ENCODE results near the gene DUSP23. TPM values are rescaled to one million over a fixed set of nuclear protein-coding genes. Genes with fewer than 3 reads are reported as not detected.

DUSP23 gene
- total and polyA plus RNA-seq, 10 of the 15 experiments (the other 5 are each of a cell fraction or from before 2014, with no cell fraction given), result 1.1 to 6.9 (median 4.1) TPM; not detected in 1

GRCh38 chr1:159827102-159827490 is 46.3 kb downstream of the DUSP23 start (continued):
- TF ChIP-seq RELB (IDR thresholded peaks at IDR 0.05; ENCODE audit: low read depth) (no peak), KAT2A (conservative IDR thresholded peaks at IDR 0.05; ENCODE audit: control insufficient read depth, low read depth, low read length) (no peak), SP1 (IDR thresholded peaks at IDR 0.05; ENCODE audit: low read depth, low read length) (no peak), SUZ12 (IDR thresholded peaks at IDR 0.05; ENCODE audit: unreplicated experiment) (no peak), ZNF622 (IDR thresholded peaks at IDR 0.05) (no peak)

GRCh38 chr1:159827549-159827948 is 46.8 kb downstream of the DUSP23 start:
- H3K36me3 ChIP-seq (ENCODE audit: control insufficient read depth in 2 of 2, insufficient read depth in 2 of 2, low read length in 1 of 2), result no peaks in the 10 kb centered on the region
- CTCF ChIA-PET, result interaction anchor here (0.9 to 16.1 kb wide), 4 partner anchors 26 to 182 kb away, joined by 3 to 178 read pairs (median 5); partner anchors contain the start of gene FCRL6
- intact Hi-C loops (cut with micrococcal nuclease; ENCODE audit: unreplicated experiment) (loop anchor here (2.0 to 5.0 kb wide), 2 partner anchors 45 to 63 kb away; partner anchors contain the start of gene DUSP23), in situ Hi-C loops (cut with MboI) (no loop called here)
- peaks cover 35% of the 10 kb centered on the region for H3K4me1 ChIP-seq (ENCODE audit: control insufficient read depth, insufficient read depth, low read length)
- FAIRE-seq (no peak), DNase-seq (ENCODE audit: low read depth, low spot score) (no peak), ATAC-seq (no peak; the same call in 2 of the 3 replicates)
- RAD21 ChIA-PET (ENCODE audit: unreplicated experiment), result interaction anchor here (0.8 to 1.0 kb wide), 3 partner anchors 28 to 65 kb away, joined by 4 to 5 read pairs (median 4); no protein-coding TSS in a partner anchor
- H3K4me3 ChIP-seq, result no peak overlapping the region
- SMC1A ChIA-PET (ENCODE audit: uncharacterized antibody, unreplicated experiment), result interaction anchor here (0.6 to 3.4 kb wide), 7 partner anchors 12 to 180 kb away, joined by 3 to 21 read pairs (median 4); no protein-coding TSS in a partner anchor
- H3K79me2 ChIP-seq (ENCODE audit: control insufficient read depth, insufficient read depth, low read length), result no peaks in the 10 kb centered on the region
- no peaks in the 10 kb centered on the region for H4K20me1 ChIP-seq (ENCODE audit: control insufficient read depth, insufficient read depth)
- no peak overlapping the region for H3K9ac ChIP-seq (ENCODE audit: control insufficient read depth, insufficient read depth, low read length)
- 0 out of 2 replicates have a peak, but pooled peaks have one; percentile 14 for TF ChIP-seq MEF2A (IDR thresholded peaks at IDR 0.05; ENCODE audit: insufficient read depth, low read depth, low read length)
- no peak for TF ChIP-seq BACH1 (IDR thresholded peaks at IDR 0.05; ENCODE audit: borderline replicate concordance)
- peak; percentile 64; the same call in 1 of the 2 replicates for TF ChIP-seq ZNF384 (IDR thresholded peaks at IDR 0.05; ENCODE audit: borderline replicate concordance, low read depth, low read length)
- no peak for TF ChIP-seq BMI1 (IDR thresholded peaks at IDR 0.05; ENCODE audit: borderline replicate concordance)
- TF ChIP-seq BHLHE40 (IDR thresholded peaks at IDR 0.05; ENCODE audit: borderline replicate concordance in 1 of 2, low read depth in 2 of 2, low read length in 1 of 2), result peak in 1 of 2 experiments; percentile 8; a peak in 1 of 4 replicates
- peak; percentile 38; the same call in 1 of the 2 replicates for TF ChIP-seq RUNX3 (IDR thresholded peaks at IDR 0.05; ENCODE audit: low read length)
- no peak overlapping the region for H3K4me2 ChIP-seq (ENCODE audit: control insufficient read depth, insufficient read depth)
- H3K27ac ChIP-seq (ENCODE audit: control insufficient read depth, insufficient read depth), result no peak overlapping the region
- POLR2A ChIA-PET, result interaction anchor here (0.9 kb wide), 1 partner anchor 62 kb away, joined by 3 read pairs; no protein-coding TSS in a partner anchor
- BruUV-seq (replicated peaks), result no TSS peak
- H3K9me3 ChIP-seq (replicated peaks; ENCODE audit: control insufficient read depth, insufficient read depth, low read length), result peaks cover 2% of the 10 kb centered on the region; the same call in 1 of the 3 replicates
- no peak overlapping the region for H2AFZ ChIP-seq (ENCODE audit: control insufficient read depth, low read depth, low read length)
- peaks cover 0 to 4% of the 10 kb centered on the region in 2 experiments; a peak in 1 of 4 replicates for H3K27me3 ChIP-seq (replicated peaks in 1 of 2; ENCODE audit: control insufficient read depth in 2 of 2, insufficient read depth in 2 of 2, low read length in 1 of 2)
- 79% methylated on average over 3 of the region's 3 CpGs for WGBS (ENCODE audit: insufficient coverage, insufficient replicate concordance, low lambda C conversion rate, missing lambda C conversion rate)

Measured in GM12878 (cell line).